Measurements from ENCODE around the gene LILRB5. TPM values are rescaled to one million over a fixed set of nuclear protein-coding genes. Genes with fewer than 3 reads are reported as not detected.

The LILRB5 gene
- total RNA-seq, 1 donor from 2014 or later: 0.38 TPM

DNA sequence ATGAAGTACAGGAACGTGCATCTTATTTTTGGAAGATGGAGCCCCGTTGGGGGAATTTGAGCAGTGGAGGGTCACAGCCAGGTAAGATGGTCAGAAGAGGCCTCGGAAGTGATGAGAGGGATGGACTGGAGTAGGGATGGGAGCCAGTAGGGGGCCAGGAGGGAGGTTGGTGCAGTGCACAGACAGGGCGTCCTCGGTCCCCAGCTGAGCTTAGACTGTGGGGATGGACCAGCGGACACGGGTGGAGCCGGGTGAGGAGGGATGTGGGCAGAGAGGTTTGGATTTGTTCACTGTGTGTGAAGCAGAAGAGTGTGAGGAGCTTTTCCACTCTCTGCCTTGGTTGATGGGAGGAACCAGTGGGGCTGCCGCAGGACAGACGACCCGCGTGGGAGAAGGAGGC, 45.8 kb downstream of the LILRB5 start:
- intact Hi-C loops (cut with micrococcal nuclease): no loop called here
- POLR2A ChIA-PET: interaction anchor here (1.0 to 3.6 kb wide), 5 partner anchors 10 to 74 kb away, joined by 4 to 26 read pairs (median 8); partner anchors contain the start of genes CNOT3, LENG1, MBOAT7 and RPS9
- no peak overlapping the region for H3K4me3 Mint-ChIP-seq
- peak overlapping the region; percentile 32 for H3K27ac Mint-ChIP-seq
- DNase-seq (no peak), ATAC-seq (ENCODE audit: low read depth) (no peak)
- CTCF ChIA-PET: interaction anchor here (1.1 kb wide), 1 partner anchor 55 kb away, joined by 3 read pairs; no protein-coding TSS in a partner anchor
- no peak for TF ChIP-seq CTCF (IDR thresholded peaks at IDR 0.05)
- peaks cover 50% of the 10 kb centered on the region for H3K4me1 Mint-ChIP-seq
- H3K9me3 Mint-ChIP-seq: no peaks in the 10 kb centered on the region
- H3K36me3 Mint-ChIP-seq (ENCODE audit: low read depth): peaks cover 48% of the 10 kb centered on the region
- no peaks in the 10 kb centered on the region for H3K27me3 Mint-ChIP-seq

GRCh38 chr19:54209811-54210494, 47.1 kb downstream of the LILRB5 start:
- Mint-ChIP-seq H3K36me3 (ENCODE audit: low read depth) (peaks cover 58% of the 10 kb centered on the region), H3K4me1 (peaks cover 60% of the 10 kb centered on the region), H3K9me3 (no peaks in the 10 kb centered on the region), H3K27me3 (no peaks in the 10 kb centered on the region), H3K27ac (peak overlapping the region; percentile 10), H3K4me3 (peak overlapping the region; percentile 6)
- ChIA-PET POLR2A (interaction anchor here (0.6 to 3.6 kb wide), 3 partner anchors 9 to 184 kb away, joined by 3 to 26 read pairs (median 12); partner anchors contain the start of genes MBOAT7 and RPS9), CTCF (no interaction called here)
- TF ChIP-seq CTCF (IDR thresholded peaks at IDR 0.05): no peak
- intact Hi-C loops (cut with micrococcal nuclease): no loop called here
- DNase-seq (no peak), ATAC-seq (ENCODE audit: low read depth) (no peak)

GRCh38 chr19:54209058-54209810, 47.8 kb downstream of the LILRB5 start:
- H3K9me3 Mint-ChIP-seq: no peaks in the 10 kb centered on the region
- H3K27me3 Mint-ChIP-seq: no peaks in the 10 kb centered on the region
- TF ChIP-seq CTCF (IDR thresholded peaks at IDR 0.05): no peak
- ChIA-PET CTCF (interaction anchor here (0.7 kb wide), 1 partner anchor 20 kb away, joined by 3 read pairs; the partner anchor contains the start of gene MBOAT7), POLR2A (interaction anchor here (0.6 to 5.2 kb wide), 4 partner anchors 8 to 184 kb away, joined by 3 to 69 read pairs (median 19); partner anchors contain the start of genes MBOAT7, RPS9 and TSEN34)
- peaks cover 65% of the 10 kb centered on the region for H3K36me3 Mint-ChIP-seq (ENCODE audit: low read depth)
- DNase-seq (no peak), ATAC-seq (ENCODE audit: low read depth) (no peak)
- intact Hi-C loops (cut with micrococcal nuclease): no loop called here
- H3K4me3 Mint-ChIP-seq: no peak overlapping the region
- peaks cover 67% of the 10 kb centered on the region for H3K4me1 Mint-ChIP-seq
- peak overlapping the region; percentile 10 for H3K27ac Mint-ChIP-seq

GRCh38 chr19:54208784-54209057, 48.4 kb downstream of the LILRB5 start:
- no peak for TF ChIP-seq CTCF (IDR thresholded peaks at IDR 0.05)
- peaks cover 70% of the 10 kb centered on the region for H3K36me3 Mint-ChIP-seq (ENCODE audit: low read depth)
- intact Hi-C loops (cut with micrococcal nuclease): no loop called here
- peaks cover 72% of the 10 kb centered on the region for H3K4me1 Mint-ChIP-seq
- H3K27me3 Mint-ChIP-seq: no peaks in the 10 kb centered on the region
- ChIA-PET CTCF (interaction anchor here (0.7 to 1.1 kb wide), 2 partner anchors 20 to 23 kb away, joined by 3 read pairs; partner anchors contain the start of gene MBOAT7), POLR2A (interaction anchor here (1.7 to 5.2 kb wide), 4 partner anchors 8 to 19 kb away, joined by 5 to 69 read pairs (median 16); partner anchors contain the start of genes MBOAT7, RPS9 and TSEN34)
- DNase-seq (no peak), ATAC-seq (ENCODE audit: low read depth) (no peak)
- peak overlapping the region; percentile 46 for H3K27ac Mint-ChIP-seq
- no peak overlapping the region for H3K4me3 Mint-ChIP-seq
- H3K9me3 Mint-ChIP-seq: no peaks in the 10 kb centered on the region
